KOPT-K1 (cell line): Measurements from ENCODE around the gene MAPK10.
"Not testable (repeated sequence)": the region's sequence is repeated elsewhere in the genome, so short reads cannot be mapped to it uniquely, and the experiment has no call there.

Experiments
- H3K27ac ChIP-seq: fragments of 200-600 bp; sonication (generic); 2 replicates; pipeline ENCODE4 v1.5.1; 2016; ENCODE audit warnings: antibody characterized with exemption, mild to moderate bottlenecking, low read depth, low read length; ENCODE audit not compliant: poor library complexity, severe bottlenecking
- H3K36me3 ChIP-seq: fragments of 200-600 bp; sonication (generic); 2 replicates; pipeline ENCODE4 v1.5.1; 2017; ENCODE audit warnings: antibody characterized with exemption, mild to moderate bottlenecking, low read length, moderate library complexity; ENCODE audit not compliant: insufficient read depth
- H3K9me3 ChIP-seq: fragments of 200-600 bp; sonication (generic); 2 replicates; pipeline ENCODE4 v1.5.1; 2017; ENCODE audit warnings: antibody characterized with exemption, low read length, mild to moderate bottlenecking; ENCODE audit not compliant: insufficient read depth, poor library complexity, severe bottlenecking

Gene MAPK10

DNA sequence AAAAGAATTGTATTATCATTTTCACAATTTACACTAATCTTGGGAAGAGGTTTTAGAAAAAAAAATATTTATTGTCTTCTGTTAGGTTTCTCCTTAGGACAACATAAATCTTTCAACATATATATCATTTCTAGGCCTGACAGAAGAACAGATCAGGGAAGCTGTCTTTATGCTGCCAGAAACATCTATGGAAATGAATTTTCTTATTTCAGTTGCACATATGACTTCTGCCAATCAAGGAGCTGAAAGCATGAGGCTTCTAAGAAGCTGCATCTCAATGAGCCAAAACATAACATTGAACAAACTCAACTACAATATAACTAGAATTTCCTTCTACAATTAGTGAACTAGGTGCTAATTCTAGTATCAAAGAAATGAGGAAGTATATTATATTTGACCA lies 258.4 kb downstream of the MAPK10 start:
- no peak overlapping the region for H3K27ac ChIP-seq
- H3K36me3 ChIP-seq, result no peaks in the 10 kb centered on the region
- no peaks in the 10 kb centered on the region for H3K9me3 ChIP-seq

- no peak overlapping the region for H3K27ac ChIP-seq
- no peaks in the 10 kb centered on the region for H3K36me3 ChIP-seq
- no peaks in the 10 kb centered on the region for H3K9me3 ChIP-seq
These were observed 259.2 kb downstream of the MAPK10 start for GRCh38 chr4:86100539-86101215.

DNA sequence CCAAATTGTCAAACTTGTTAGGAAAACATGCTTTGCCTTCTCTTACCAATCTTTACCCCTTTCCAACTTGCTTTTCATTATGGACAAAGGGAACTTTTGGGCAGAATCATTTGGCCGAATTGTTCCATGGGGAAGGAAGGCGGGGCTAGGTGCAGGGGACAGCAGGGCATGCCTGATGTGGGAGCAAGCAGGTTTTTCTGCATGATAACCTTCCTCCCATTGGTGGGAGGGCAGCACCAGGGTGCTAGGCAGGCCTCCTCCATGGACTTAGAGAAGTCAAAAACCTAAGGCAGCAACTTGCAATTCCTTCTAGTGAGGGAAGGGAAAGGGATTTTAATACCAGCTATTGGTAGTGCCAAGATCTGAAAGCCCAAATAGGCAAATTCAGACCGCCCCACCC lies 260.5 kb downstream of the MAPK10 start:
- Histone ChIP-seq H3K9me3 (no peaks in the 10 kb centered on the region), H3K27ac (no peak overlapping the region), H3K36me3 (no peaks in the 10 kb centered on the region)

- no peak overlapping the region for H3K27ac ChIP-seq
- no peaks in the 10 kb centered on the region for H3K36me3 ChIP-seq
- no peaks in the 10 kb centered on the region for H3K9me3 ChIP-seq
These were observed 261.2 kb downstream of the MAPK10 start for GRCh38 chr4:86098691-86099090.

GRCh38 chr4:86096373-86096772 lies 263.5 kb downstream of the MAPK10 start:
- Histone ChIP-seq H3K36me3 (no peaks in the 10 kb centered on the region), H3K27ac (no peak overlapping the region), H3K9me3 (no peaks in the 10 kb centered on the region)

- H3K9me3 ChIP-seq, result no peaks in the 10 kb centered on the region
- H3K27ac ChIP-seq, result no peak overlapping the region
These were observed 267.2 kb downstream of the MAPK10 start for GRCh38 chr4:86092684-86093083.

DNA sequence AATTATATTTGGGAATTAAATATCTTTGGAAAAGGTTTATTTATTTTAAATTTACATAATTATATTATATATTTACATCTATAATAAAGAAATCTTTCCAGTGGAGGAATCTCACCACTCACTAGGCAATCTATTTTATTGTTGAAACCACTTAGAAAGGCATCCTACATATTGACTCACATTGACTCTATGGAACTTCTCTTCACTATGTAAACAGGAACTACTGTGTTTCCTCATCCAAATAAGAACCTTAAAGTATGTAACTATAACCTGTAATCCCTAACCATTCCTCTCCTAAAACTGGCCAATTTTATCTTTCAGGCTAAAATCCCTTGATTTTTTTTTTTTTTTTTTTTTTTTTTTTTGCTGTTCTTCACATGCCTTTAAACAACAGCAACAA lies 268.7 kb downstream of the MAPK10 start:
- Histone ChIP-seq H3K36me3 (no peaks in the 10 kb centered on the region), H3K27ac (no peak overlapping the region), H3K9me3 (no peaks in the 10 kb centered on the region)

More at GRCh38 chr4:86092684-86093083, 267.2 kb downstream of the MAPK10 start:
- no peaks in the 10 kb centered on the region for H3K36me3 ChIP-seq

DNA sequence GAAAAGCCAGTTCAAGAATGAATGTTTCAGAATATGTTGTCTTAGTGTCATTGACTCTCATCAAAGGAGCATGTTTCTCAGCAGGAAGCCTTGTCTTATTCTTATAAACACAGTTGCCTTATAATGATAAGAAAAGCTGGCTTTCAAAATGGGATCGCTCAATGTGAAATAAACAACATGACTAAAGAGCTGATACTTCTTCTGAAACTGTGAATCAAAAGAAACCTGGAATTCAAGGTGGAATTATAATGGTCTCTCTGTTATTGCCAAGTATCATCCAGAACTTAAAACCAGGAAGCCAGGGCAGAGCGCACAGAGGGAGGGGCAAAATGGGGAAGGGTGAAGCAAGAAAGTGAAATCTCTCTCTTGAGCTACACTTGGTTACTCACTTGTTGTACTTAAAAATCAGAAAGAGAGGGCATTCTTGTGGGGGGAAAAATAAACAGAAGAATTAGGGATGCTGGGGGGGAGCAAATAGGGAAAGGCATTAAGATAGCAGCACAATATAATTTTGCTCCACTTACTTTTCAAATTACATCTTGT lies 270.0 kb downstream of the MAPK10 start:
- Histone ChIP-seq H3K27ac (no peak overlapping the region), H3K9me3 (no peaks in the 10 kb centered on the region), H3K36me3 (no peaks in the 10 kb centered on the region)

GRCh38 chr4:86089053-86089452 lies 270.8 kb downstream of the MAPK10 start:
- Histone ChIP-seq H3K27ac (no peak overlapping the region), H3K36me3 (no peaks in the 10 kb centered on the region), H3K9me3 (no peaks in the 10 kb centered on the region)

DNA sequence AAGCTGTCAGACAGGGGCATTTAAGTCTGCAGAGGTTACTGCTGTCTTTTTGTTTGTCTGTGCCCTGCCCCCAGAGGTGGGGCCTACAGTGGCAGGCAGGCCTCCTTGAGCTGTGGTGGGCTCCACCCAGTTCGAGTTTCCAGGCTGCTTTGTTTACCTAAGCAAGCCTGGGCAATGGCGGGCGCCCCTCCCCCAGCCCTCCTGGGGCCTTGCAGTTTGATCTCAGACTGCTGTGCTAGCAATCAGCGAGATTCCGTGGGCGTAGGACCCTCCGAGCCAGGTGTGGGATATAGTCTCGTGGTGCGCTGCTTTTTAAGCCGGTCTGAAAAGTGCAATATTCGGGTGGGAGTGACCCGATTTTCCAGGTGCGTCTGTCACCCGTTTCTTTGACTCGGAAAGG lies 284.1 kb downstream of the MAPK10 start:
- not testable (repeated sequence) for H3K9me3 ChIP-seq, H3K36me3 ChIP-seq, H3K27ac ChIP-seq

DNA sequence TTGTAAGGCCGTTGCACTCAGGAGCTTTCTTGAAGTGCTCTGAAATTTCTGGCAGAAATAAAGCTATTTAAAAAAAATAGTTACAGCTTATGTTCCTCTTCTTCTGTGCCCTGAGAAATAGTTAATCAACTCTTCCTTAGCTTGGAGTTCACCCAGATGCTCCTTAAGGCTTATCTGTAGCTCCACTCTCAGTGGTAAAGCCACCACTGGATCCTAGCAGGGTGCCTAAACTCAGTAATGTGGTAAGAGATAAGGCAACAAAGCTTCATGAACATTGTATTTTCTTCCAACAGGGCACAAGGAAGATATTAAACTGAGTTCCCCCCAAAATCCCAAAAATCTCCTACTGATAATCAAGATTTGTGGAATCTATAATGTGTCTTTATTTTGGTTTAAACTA lies 299.5 kb downstream of the MAPK10 start:
- Histone ChIP-seq H3K36me3 (no peaks in the 10 kb centered on the region), H3K9me3 (no peaks in the 10 kb centered on the region), H3K27ac (no peak overlapping the region)

- Histone ChIP-seq H3K9me3 (no peaks in the 10 kb centered on the region), H3K36me3 (no peaks in the 10 kb centered on the region), H3K27ac (no peak overlapping the region)
These were observed 301.2 kb downstream of the MAPK10 start for GRCh38 chr4:86058621-86059020.

- Histone ChIP-seq H3K36me3 (no peaks in the 10 kb centered on the region), H3K9me3 (no peaks in the 10 kb centered on the region), H3K27ac (no peak overlapping the region)
These were observed 304.0 kb downstream of the MAPK10 start for GRCh38 chr4:86055898-86056297.

GRCh38 chr4:86054286-86055032 lies 305.4 kb downstream of the MAPK10 start:
- H3K36me3 ChIP-seq, result no peaks in the 10 kb centered on the region

GRCh38 chr4:86050496-86050895 lies 309.4 kb downstream of the MAPK10 start:
- H3K36me3 ChIP-seq, result no peaks in the 10 kb centered on the region
- no peak overlapping the region for H3K27ac ChIP-seq
- no peaks in the 10 kb centered on the region for H3K9me3 ChIP-seq

More at GRCh38 chr4:86054286-86055032, 305.4 kb downstream of the MAPK10 start:
- no peak overlapping the region for H3K27ac ChIP-seq
- H3K9me3 ChIP-seq, result no peaks in the 10 kb centered on the region

DNA sequence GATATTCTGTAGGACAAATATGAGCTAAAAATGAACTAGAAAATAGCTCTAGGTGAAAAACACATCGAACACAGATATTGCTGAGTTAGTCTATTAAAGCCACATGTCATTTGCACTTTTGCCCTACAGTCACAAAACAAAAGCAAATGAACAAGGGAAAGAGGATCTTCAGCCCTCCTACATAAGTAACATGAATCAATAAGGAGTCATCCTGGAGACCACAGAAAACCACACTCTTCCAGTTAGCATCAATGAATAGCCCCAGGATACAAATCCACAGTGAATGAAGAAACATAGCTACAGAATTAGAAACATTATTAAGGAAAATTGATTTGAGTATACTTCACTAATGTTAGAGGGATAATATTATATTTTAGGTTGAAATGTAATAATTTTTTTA lies 311.4 kb downstream of the MAPK10 start:
- Histone ChIP-seq H3K27ac (no peak overlapping the region), H3K36me3 (no peaks in the 10 kb centered on the region), H3K9me3 (no peaks in the 10 kb centered on the region)
